Left lobe of liver (tissue), 2 donors: ENCODE measurements around the gene TNFRSF19. TPM values are rescaled to one million over a fixed set of nuclear protein-coding genes. Genes with fewer than 3 reads are reported as not detected.
A peak's percentile ranks its signal among the peaks of the same experiment; 100 is the strongest.

Source experiments
- ATAC-seq: fragments of 200-7000 bp; cut with Tn5 transposase; one replicate; pipeline ENCODE4 v1.9.1; 2020; ENCODE audit warnings: mild to moderate bottlenecking, moderate library complexity
- DNase-seq: peaks from one replicate; pipeline ENCODE4 v3.0.0-alpha.2; 2020; ENCODE audit warnings: low spot score
- total RNA-seq: library from RNA; stranded (reverse); gene quantifications from one replicate; pipeline ENCODE4 v1.2.1, GENCODE V29; 2021
- donor health status: DM: no; HTN: no; CAD: no; lungs with moderate emphysema.
- donor health status: DM: no; HTN: yes; CAD: no.

The TNFRSF19 gene
- total RNA-seq, 1 donor from 2014 or later = 0.60 TPM

DNA sequence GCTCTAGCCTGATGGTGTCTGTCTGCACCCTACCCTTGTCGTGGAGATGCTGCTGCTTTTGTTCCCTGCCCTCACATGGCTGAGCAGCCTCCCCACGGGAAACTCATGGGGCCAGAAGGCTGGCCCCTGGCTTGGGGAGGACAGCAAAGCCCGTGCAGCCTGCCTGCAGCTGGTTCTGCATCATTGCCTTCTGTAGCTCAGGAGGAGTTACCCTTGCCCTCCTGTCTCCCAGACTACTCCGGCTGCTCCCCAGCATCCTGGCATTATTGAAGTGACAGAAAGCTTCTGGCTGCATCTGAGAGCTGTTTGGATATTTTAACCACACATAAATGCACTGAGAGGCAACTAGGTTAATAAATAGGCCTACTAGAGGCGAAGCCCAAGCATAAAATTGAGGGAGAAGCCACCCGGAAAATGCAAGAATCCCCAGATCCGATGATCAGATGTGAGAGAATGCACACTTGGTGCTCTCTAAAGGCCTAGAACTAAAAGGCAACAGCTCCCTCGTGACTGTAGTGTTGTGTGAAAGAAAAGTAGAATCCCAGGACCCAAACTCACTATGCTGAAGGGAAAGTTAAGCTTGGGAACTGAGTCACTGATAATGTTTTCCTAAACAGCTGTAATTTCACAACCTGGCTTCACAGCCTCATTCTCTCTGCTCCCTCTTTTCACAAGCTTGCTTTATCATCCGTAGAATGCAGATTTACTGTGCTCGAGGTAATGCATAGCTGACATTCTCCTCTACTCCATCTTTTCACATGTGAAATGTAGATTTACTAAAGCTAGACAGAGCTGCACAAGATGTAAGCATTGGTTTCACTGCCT lies 110.8 kb downstream of the TNFRSF19 start:
- DNase-seq (no peak), ATAC-seq (no peak)

DNA sequence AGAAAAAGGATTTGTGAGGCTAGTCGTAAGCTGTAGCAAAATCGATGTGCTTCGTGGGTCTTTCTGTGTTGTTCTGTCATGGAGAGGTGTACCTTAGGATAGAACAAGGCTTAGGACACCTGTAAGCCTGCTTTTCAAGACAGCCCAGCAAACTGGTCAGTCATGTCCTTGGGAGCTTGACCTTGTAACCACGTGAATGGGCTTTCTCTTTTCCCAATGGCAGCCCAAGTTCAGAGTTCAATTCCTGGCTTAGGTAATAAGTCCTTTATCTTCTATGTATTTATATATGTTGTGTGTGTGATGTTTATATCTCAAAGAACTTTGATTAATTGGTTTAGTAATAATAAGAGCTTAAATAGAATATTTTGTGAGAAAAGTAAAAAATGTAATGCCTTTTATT lies 112.9 kb downstream of the TNFRSF19 start:
- DNase-seq (no peak), ATAC-seq (no peak)

DNA sequence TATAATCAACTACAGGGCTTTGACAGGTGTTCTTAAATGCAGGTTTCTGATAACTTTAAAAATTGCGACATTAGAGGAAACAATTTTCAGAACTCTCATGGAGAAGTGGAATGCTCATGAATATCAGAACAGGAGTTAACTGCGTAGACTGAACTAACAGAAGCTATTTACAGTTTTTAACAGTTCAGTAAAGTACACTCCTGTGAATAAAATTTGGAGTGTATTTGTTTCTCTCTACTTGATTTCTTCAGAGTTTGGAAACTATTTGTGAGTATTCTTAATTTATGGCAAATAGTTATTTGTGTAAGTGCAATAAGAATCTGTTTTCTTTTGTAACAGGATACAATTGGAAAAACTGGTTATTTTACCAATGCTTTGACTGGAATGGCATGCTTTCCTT lies 114.4 kb downstream of the TNFRSF19 start:
- ATAC-seq (no peak), DNase-seq (no peak)

- no peak for DNase-seq
- no peak for ATAC-seq
Measured at GRCh38 chr13:23685416-23685815, 115.2 kb downstream of the TNFRSF19 start.

DNA sequence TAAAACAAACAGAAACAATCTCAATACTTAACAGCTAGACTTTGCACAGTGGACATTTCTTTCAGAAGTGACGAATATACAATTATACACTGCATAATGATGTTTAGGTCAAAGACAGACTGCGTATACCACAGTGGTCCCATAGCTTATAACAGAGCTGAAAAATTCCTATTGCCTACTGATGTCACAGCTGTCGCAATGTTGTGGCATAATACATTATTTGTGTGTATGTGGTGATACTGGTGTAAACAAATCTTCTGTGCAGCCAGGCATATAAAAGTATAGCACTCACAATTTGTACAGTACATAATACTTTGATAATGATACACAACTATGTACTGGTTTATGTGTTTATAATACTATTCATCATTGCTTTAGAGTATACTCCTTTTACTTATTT lies 116.7 kb downstream of the TNFRSF19 start:
- ATAC-seq (no peak), DNase-seq (no peak)

DNA sequence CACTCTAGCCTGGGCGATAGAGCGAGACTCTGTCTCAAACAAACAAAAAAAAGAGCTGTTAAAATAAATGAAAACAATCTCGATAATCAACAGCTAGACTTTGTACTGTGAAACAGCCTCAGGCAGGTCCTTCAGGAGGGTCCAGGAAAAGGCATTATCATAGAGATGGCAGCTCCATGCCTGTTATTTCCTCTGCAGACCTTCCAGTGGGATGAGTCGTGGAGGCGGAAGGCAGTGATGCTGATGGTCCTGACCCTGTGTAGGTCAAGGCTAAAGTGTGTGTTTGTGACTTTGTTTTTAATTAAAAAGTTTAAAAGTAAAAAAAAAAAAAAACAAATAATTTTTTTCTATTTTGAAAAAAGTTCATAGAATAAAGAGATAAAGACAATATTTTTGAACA lies 117.4 kb downstream of the TNFRSF19 start:
- ATAC-seq (no peak), DNase-seq (no peak)

GRCh38 chr13:23688336-23688735 lies 118.1 kb downstream of the TNFRSF19 start:
- ATAC-seq (no peak), DNase-seq (no peak)

DNA sequence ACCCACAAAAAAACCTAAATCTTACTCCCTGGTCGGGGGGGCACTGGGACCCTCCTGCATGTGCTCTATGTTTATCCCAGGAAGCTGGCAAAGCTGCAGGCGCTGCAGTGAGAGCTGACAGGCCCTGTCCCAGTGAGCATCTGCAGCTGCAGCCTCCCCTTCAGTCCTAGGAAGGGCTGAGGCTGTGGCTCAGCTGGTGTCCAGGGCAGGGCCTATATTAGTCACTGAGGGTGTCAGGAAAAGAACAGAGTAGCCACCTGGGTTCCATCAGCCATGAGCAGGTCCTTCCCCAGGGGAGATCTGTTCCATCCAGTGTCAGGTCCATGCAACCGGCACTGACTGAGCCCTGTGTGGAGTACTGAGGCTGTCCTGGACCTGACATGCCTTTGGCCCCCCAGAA lies 120.5 kb downstream of the TNFRSF19 start:
- ATAC-seq = no peak
- no peak for DNase-seq

DNA sequence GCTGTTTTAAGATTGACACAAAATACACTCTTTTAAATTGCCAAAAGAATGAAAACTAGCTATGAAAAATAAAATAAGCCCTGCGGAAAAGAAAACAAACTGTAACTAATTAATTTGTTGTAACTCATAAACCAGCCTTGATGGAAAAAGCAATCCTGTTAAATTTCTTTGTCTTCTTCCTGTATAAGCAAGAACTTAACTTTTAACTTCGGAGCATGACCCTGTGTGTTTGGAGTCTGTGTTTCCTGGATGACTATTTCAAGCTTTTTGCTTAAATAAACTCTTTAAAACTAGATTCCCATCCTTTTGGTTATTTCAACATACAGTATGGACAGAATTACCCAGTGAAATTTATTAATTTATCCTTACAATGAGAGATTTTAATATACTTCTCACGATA lies 122.6 kb downstream of the TNFRSF19 start:
- no peak for DNase-seq
- no peak for ATAC-seq

DNA sequence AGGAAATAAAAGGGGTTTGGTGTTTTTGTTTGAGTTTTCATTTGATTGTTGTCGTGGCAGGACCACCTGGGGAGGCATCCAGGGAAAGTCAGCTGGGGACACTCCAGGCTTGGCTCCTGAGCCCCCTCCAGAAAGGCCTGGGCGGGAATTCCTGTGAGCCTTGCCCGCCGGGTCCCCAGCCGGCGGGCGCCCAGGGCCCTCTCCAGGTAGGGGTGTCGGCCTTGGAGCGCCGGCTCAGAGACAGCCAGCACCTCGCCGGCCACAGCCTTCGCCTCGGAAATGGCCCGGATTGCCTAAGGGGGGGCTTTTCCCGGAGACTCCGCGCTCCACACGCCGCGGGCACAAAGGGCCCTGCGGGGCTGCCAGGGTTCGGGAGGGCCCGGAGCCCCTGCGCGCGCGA lies 125.0 kb downstream of the TNFRSF19 start:
- no peak for ATAC-seq

GRCh38 chr13:23695711-23696464 lies 125.7 kb downstream of the TNFRSF19 start:
- peak; percentile 19 for ATAC-seq
- DNase-seq = no peak

More for the DNA sequence above, 125.0 kb downstream of the TNFRSF19 start:
- no peak for DNase-seq

GRCh38 chr13:23696610-23697009 lies 126.4 kb downstream of the TNFRSF19 start:
- DNase-seq = no peak
- ATAC-seq = no peak

GRCh38 chr13:23697772-23698313 lies 127.6 kb downstream of the TNFRSF19 start:
- DNase-seq (no peak), ATAC-seq (no peak)

GRCh38 chr13:23699271-23699670 lies 129.1 kb downstream of the TNFRSF19 start:
- DNase-seq = no peak
- ATAC-seq = no peak

GRCh38 chr13:23701186-23701585 lies 131.0 kb downstream of the TNFRSF19 start:
- no peak for DNase-seq
- no peak for ATAC-seq

GRCh38 chr13:23701636-23702035 lies 131.4 kb downstream of the TNFRSF19 start:
- DNase-seq = no peak

DNA sequence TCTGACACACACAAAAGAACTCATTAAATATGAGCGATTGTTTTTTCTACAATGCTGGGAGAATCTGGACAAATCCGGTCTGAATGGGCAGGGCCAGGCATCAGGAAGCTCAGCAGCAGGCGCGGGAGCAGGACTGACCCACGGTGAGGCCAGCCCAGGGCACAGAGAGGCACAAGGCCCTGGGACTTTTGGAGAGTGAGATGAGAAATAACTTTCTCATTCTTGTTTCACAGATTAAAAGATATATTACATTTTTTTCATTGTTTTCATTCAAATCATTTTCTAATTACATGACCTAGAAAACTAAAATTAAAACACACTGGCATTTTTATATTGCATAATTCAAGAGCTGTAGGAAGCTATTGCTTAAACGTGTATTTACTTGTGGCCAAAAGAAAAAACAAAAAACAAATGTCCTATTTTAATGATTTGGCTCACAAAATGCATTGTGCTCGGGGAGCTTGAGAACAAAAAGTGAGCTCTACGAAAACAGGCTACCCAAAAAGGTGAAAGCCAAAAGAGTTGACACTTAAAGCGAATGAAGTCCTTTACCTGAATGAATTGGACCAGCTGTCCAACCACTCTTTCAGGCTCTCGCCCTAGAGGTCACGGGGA lies 133.1 kb downstream of the TNFRSF19 start:
- ATAC-seq = no peak
- DNase-seq = no peak

More at GRCh38 chr13:23701636-23702035, 131.4 kb downstream of the TNFRSF19 start:
- ATAC-seq = no peak

DNA sequence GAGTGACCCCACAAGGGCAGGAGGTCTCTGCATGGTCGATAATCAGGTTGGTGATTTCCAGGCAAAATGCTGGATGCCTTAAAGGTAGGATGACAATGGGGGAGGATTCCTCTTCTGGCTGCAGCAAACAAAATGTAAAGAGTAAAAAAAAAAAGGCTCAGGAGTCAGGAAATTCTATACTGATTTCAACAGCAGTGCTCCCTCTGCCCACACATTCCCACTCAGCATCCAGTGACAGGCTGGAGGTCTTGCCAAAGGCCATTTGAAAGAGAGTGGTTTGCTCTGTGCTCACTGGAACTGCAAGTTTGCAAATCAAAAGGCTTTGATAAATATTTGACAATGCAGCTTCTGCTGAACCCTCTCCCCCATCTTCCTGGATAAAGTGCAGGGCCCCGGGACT lies 135.4 kb downstream of the TNFRSF19 start:
- ATAC-seq (no peak), DNase-seq (no peak)

DNA sequence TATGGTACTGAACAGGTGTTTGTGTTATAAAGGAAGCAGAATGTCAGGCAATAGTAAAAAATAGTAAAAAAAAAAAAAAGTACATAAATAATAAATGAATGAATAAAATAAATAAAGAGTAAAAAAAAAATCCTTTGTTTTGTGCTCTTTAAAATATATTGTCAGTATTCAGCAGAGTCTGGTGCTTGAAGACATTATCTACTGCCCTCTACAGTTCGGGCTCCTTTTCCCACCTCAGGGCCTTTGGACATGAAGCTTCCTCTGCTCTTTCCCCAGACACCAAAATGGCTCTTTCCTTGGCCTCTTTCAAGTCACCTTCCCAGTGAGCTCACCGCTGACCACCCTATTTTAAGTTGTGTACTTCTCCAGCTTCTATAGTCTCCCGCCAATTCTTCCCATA lies 137.5 kb downstream of the TNFRSF19 start:
- peak; percentile 42 for ATAC-seq
- no peak for DNase-seq

DNA sequence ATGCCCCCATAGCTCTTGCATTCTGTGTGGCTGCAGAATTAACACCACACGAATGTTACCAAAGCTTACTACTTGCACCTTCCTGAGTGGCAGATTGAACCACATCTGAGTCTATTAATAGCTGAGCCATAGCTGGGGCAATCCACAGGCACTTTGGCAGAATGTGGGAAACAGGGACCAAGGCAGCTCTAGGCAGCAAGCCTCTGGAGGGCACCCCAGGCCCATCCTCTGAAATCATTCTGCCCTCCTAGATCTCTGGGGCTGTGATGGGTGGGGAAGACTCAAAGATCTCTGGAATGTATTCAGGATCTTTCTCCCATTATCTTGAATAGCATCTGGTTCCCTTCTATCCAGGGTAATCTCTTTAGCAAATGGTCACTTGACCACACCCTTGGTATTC lies 139.3 kb downstream of the TNFRSF19 start:
- DNase-seq (no peak), ATAC-seq (no peak)

GRCh38 chr13:23710366-23710765 lies 140.2 kb downstream of the TNFRSF19 start:
- ATAC-seq (no peak), DNase-seq (no peak)

- no peak for DNase-seq
- ATAC-seq = no peak
Measured at GRCh38 chr13:23711355-23711754, 141.1 kb downstream of the TNFRSF19 start.
